OCI-LY7 (cell line): Measurements from ENCODE around the gene SLC5A11.

Experiments used
- CTCF ChIP-seq: fragments of 200-600 bp; sonication (generic); conservative IDR thresholded peaks from 2 replicates; pipeline ENCODE4 v1.5.1; 2014; ENCODE audit warnings: mild to moderate bottlenecking, antibody characterized with exemption, low read length, moderate library complexity, mixed read lengths
- EZH2phosphoT487 ChIP-seq: fragments of 200-600 bp; sonication (generic); IDR thresholded peaks from 2 replicates; pipeline ENCODE4 v1.6.1; 2018; ENCODE audit warnings: low read depth, borderline replicate concordance, mild to moderate bottlenecking, mixed run types, antibody characterized with exemption, low read length, moderate library complexity, mixed read lengths

GRCh38 chr16:24906901-24907300 lies 61.1 kb downstream of the SLC5A11 start:
- TF ChIP-seq EZH2phosphoT487 (no peak), CTCF (no peak)
